Glutamatergic neuron (in vitro differentiated cells): ENCODE measurements around the gene MYO1A. TPM values are rescaled to one million over a fixed set of nuclear protein-coding genes. Genes with fewer than 3 reads are reported as not detected.
A peak's percentile ranks its signal among the peaks of the same experiment; 100 is the strongest.
"Not testable (repeated sequence)": the region's sequence is repeated elsewhere in the genome, so short reads cannot be mapped to it uniquely, and the experiment has no call there.

ENCODE experiments used
- DNase-seq: peaks from one replicate; pipeline ENCODE4 v3.0.0; 2022
- H3K27ac Mint-ChIP-seq: one replicate; pipeline ENCODE4 v1.8.0; 2020; ENCODE audit warnings: mild to moderate bottlenecking, mixed read lengths, inconsistent platforms; ENCODE audit not compliant: unreplicated experiment
- H3K27me3 Mint-ChIP-seq: one replicate; pipeline ENCODE4 v1.8.0; 2020; ENCODE audit warnings: mild to moderate bottlenecking, moderate library complexity, mixed read lengths, inconsistent platforms; ENCODE audit not compliant: unreplicated experiment
- H3K36me3 Mint-ChIP-seq: one replicate; pipeline ENCODE4 v1.8.0; 2020; ENCODE audit warnings: mild to moderate bottlenecking, mixed read lengths, inconsistent platforms; ENCODE audit not compliant: unreplicated experiment
- H3K4me1 Mint-ChIP-seq: one replicate; pipeline ENCODE4 v1.8.0; 2020; ENCODE audit warnings: mild to moderate bottlenecking, low read depth, mixed read lengths, inconsistent platforms; ENCODE audit not compliant: unreplicated experiment
- H3K4me3 Mint-ChIP-seq: one replicate; pipeline ENCODE4 v1.8.0; 2020; ENCODE audit warnings: mild to moderate bottlenecking, mixed read lengths, inconsistent platforms; ENCODE audit not compliant: unreplicated experiment
- H3K9me3 Mint-ChIP-seq: one replicate; pipeline ENCODE4 v1.8.0; 2020; ENCODE audit warnings: mild to moderate bottlenecking, moderate library complexity, mixed read lengths, inconsistent platforms; ENCODE audit not compliant: unreplicated experiment
- CTCF ChIP-seq: fragments of 200-600 bp; sonication (generic); IDR thresholded peaks from one replicate; pipeline ENCODE4 v1.5.0; 2021; ENCODE audit not compliant: partially characterized antibody, unreplicated experiment
- total RNA-seq: library from RNA; stranded (reverse); fragmentation: NEBNext Ultra II Directional; extraction: Animal tissue kit (Norgen Biotek cat#: 25700); gene quantifications from one replicate; pipeline ENCODE4 v1.2.1, GENCODE V29; 2021; ENCODE audit not compliant: unreplicated experiment

Gene MYO1A
- total RNA-seq, 1 donor from 2014 or later: 0.64 TPM

- TF ChIP-seq CTCF: no peak
- Mint-ChIP-seq H3K27ac (no peak within 1 kb of the TSS), H3K4me3 (peak within 1 kb of the TSS; percentile 92), H3K4me1 (no peaks in the 10 kb centered on the region), H3K9me3 (no peaks in the 10 kb centered on the region), H3K27me3 (no peaks in the 10 kb centered on the region), H3K36me3 (no peaks in the 10 kb centered on the region)
- peak; percentile 89 for DNase-seq
These were observed 28.8 kb upstream of the MYO1A start, which contains the start of gene NEMP1 for GRCh38 chr12:57078519-57079404. NEMP1 (minus strand) TSS chr12:57078791; CDS start chr12:57078745, 46 bp downstream.

- H3K36me3 Mint-ChIP-seq, H3K27ac Mint-ChIP-seq: not testable (repeated sequence)
These were observed 23.9 kb upstream of the MYO1A start for GRCh38 chr12:57073566-57074450.

DNA sequence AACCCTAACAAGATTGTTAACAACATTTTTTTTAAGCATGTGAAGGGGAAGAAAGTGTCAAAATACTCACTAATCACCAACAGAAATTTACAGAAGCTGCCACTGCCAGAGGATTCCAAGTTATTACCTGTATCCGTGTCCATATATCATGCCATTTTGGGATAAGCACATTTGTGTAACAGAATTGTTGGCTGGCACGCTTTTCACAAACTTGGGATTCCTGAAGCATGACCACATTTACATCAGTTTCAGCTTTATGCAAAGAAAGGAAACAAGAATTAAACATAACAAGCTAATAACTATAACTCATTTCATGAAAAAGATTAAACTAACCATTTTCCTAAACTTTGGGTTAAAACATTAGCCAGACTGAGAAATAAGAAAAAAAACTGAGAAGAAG is 22.7 kb upstream of the MYO1A start:
- no peaks in the 10 kb centered on the region for H3K27me3 Mint-ChIP-seq
- no peak for DNase-seq
- no peak for TF ChIP-seq CTCF
- no peak overlapping the region for H3K27ac Mint-ChIP-seq
- no peak overlapping the region for H3K4me3 Mint-ChIP-seq
- no peaks in the 10 kb centered on the region for H3K36me3 Mint-ChIP-seq
- H3K4me1 Mint-ChIP-seq: no peaks in the 10 kb centered on the region
- H3K9me3 Mint-ChIP-seq: no peaks in the 10 kb centered on the region

More at GRCh38 chr12:57073566-57074450, 23.9 kb upstream of the MYO1A start:
- H3K4me1 Mint-ChIP-seq, H3K9me3 Mint-ChIP-seq, DNase-seq, H3K4me3 Mint-ChIP-seq, H3K27me3 Mint-ChIP-seq: not testable (repeated sequence)

GRCh38 chr12:57069523-57069922 is 19.6 kb upstream of the MYO1A start:
- peak; percentile 82 for TF ChIP-seq CTCF
- no peak for DNase-seq
- no peak overlapping the region for H3K4me3 Mint-ChIP-seq
- no peaks in the 10 kb centered on the region for H3K9me3 Mint-ChIP-seq
- no peaks in the 10 kb centered on the region for H3K4me1 Mint-ChIP-seq
- H3K27me3 Mint-ChIP-seq: no peaks in the 10 kb centered on the region
- H3K36me3 Mint-ChIP-seq: peaks cover 4% of the 10 kb centered on the region
- H3K27ac Mint-ChIP-seq: no peak overlapping the region

GRCh38 chr12:57066245-57066644 is 16.3 kb upstream of the MYO1A start:
- TF ChIP-seq CTCF: no peak
- H3K36me3 Mint-ChIP-seq: peaks cover 4% of the 10 kb centered on the region
- H3K4me3 Mint-ChIP-seq: peak overlapping the region; percentile 42
- H3K9me3 Mint-ChIP-seq: no peaks in the 10 kb centered on the region
- H3K27me3 Mint-ChIP-seq: no peaks in the 10 kb centered on the region
- DNase-seq: no peak
- H3K4me1 Mint-ChIP-seq: no peaks in the 10 kb centered on the region
- H3K27ac Mint-ChIP-seq: no peak overlapping the region
